ENCODE measurements around the gene IFI27L2.

GRCh38 chr14:94126800-94127199 lies 2.6 kb downstream of the IFI27L2 start:
- no peak for TF ChIP-seq CTCF (IDR thresholded peaks at IDR 0.05)
- TF ChIP-seq POLR2A (IDR thresholded peaks at IDR 0.05) = no peak
